ENCODE data around the gene PCDH1.
"Not testable (repeated sequence)": the region's sequence is repeated elsewhere in the genome, so short reads cannot be mapped to it uniquely, and the experiment has no call there.

PCDH1 gene

DNA sequence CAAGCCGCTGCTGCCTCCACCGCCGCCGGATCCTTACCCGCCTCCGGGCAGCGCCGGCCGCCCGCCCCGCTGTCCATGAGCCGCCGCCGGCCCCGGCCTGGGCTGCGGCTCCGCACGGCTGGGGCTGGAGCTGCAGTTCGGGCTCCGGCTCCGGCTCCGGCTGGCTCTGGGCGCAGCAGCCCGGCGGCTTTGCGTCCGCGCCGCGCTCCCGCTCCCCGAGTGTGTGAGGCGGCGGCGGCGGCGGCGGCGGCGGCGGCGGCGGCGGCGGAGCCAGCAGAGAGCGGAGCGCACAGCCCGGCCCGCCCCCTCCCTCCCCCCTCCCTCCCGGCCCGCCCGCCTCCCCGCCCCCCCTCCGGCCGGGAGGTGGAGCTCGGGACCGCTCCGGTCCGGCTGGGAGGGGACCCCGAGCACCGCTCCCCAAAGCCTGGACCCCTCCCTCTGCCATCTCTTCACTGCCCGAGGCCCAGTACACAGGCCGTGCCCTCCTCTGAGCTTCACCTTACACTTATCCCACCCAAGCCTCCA is at the start of gene PCDH1:
PCDH1 (minus strand) TSS at position 225 of the 525 bp plus-strand sequence; CDS start at position 77, 148 bp downstream.
- no peak for DNase-seq (ENCODE audit: low read depth)

DNA sequence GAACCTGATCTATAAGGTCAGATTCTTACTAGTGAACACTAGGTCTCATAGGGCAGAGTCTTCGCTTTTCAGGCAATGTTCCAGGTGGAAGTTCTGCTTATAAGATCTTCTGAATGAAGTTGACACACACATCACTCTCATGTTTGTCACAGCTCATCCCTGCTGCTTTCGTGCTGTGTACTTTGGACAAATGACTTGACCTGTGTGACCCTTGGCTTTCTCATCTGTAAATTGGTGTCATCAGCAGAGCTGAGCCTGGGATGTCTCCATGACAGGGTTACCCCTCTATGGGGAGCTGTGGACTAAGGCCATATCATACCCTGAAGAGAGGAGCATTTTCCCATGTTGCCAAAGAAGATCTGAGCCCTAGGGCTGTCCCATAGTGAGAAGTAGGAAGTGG is 48.2 kb upstream of the PCDH1 start:
- DNase-seq (ENCODE audit: low read depth), result no peak

DNA sequence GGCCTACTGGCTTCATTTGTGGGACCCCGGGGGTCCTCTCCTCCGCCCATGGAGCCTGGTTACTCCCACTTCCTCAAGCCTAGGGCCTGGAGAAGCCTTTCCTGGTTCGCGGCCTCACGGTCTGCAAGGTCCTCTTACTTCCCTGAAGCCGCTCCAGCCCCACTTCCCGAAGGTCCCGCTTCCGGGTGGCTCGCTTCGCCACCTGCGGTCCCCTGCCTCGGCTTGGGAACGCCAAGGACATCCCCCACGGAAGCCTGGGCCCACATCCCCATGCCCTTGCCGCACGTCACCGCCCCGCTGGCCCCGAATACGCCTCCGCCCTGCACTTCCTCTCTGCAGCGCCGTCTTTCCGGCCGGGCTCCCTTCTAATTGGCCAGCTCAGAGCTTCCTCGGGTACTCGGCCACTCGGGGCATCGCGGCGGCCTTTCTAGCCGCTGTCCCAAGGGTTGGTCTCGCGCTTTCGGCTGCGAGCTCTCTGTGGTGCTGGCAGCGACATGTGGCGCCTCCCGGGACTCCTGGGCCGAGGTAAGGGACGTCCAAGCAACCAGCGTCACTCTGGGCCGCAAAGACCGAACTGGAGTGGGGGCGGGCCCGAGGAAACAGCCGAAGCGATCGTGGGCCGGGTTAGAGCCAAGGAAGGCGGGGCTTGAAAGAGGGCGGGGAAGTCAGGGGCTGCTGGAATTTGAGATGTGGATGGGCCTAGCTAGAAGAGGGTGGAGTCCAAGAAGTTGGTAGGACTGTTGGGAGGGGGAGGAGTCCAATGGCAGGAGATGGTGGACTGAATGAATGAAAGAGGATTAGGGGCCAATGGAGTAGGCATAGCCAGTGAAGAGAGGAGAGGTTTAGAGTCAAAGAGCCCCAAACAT is 45.5 kb upstream of the PCDH1 start, which contains the start of gene DELE1:
DELE1 (plus strand) TSS at position 424 of the 866 bp plus-strand sequence; CDS start at position 495, 71 bp downstream.
- peak; percentile 94 for DNase-seq (ENCODE audit: low read depth)

DNA sequence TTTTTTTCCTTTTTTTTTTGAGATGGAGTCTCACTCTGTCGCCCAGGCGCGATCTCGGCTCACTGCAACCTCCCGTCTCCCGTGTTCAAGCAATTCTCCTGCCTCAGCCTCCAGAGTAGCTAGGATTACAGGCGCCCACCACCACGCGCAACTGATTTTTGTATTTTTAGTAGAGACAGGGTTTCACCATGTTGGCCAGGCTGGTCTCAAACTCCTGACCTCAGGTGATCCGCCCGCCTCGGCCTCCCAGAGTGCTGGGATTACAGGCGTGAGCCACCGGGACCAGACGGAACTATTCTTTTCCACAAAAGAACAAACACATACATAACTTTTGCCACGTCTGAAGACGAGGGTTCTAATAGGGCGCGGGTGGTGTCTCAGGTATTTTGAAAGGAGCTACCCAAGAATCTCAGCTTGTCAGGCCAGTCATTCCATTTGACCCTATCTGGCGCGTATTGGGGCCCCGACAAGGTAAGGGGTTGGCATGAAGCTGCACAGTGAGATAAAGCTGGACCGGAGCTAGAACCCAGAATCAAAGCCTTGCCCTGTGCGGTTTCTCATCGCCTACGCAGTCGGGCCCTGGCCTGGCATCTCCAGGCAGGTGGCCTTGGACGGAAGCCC is 44.7 kb upstream of the PCDH1 start:
- not testable (repeated sequence) for DNase-seq (ENCODE audit: low read depth)

DNA sequence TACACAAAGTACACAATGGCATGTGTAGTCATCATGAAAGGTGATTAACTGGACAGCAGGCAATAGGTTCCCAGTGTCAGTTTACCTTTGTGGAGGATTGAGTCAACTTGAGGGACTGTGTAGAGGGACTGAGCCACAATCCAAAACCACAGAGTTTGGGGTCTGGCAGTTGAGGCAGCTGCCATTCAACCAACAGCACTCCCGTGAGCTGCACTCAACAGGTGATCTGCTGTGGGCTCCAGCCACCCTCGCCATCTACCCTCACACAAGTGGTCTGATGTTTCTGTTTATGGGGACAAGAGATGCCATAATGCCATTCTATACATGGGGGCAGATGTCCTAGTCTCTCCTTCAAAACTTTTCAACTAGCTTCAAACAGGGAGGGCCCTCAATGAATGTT is 42.6 kb upstream of the PCDH1 start:
- no peak for DNase-seq (ENCODE audit: low read depth)

DNA sequence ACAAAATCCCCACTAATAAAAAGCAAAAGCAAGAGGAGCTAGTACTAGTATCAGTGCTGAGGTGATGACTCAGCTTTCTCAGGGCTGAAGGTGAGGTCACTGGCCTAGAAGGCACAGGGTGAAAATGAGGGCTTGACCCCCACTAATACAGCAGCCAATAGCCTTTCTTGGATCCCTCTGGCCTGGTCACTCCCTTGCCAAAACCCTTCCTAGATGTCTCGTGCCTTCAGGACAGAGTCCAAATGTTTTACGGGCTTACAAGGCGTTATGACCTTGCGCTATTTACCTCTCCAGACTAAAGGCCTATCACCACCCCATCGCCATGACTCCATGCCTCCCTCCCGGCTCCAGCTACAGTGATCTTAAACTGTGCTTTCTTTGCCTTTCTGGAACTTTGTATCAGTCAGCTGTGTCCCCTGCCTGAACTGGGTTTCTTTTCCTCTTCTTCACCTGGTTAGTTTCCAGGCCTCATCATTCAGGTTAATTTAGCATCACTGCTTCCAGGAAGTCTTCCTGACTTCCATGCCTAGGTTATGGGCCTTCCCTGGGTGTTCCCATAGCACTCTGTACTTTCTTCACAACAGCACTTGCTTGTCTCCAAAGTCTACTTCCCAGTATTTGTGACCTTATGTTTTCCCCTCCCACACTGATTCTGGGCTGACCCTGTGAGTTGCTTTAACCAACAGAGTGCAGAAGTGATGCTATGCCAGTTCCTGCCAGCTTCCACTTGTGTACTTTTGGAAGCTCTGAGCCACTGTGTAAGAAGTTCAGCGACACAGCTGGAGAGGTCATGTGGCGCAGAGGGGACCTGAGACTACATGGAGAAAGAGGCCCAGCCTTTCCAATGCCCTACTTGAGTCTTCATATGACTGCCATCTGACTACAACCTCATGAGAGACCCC is 41.3 kb upstream of the PCDH1 start:
- DNase-seq (ENCODE audit: low read depth), result no peak

DNA sequence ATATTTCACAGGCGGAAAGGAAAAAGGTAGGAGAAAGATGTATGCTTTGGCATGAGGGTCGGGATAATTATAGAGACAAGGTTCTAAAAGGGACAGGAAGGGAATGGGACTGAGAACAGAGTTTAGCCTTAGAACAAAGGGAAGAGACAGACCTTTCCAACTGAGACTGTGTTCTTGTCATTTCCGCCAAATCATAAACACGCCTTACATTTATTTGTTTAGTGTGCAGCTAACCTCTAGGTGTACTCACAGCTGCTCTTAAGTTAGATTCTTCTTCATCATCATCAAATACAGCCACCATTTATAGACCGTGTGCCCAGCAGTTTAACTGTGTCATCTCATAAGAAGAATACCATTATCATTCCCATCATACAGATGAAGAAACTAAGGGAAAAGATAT is 39.5 kb upstream of the PCDH1 start:
- DNase-seq (ENCODE audit: low read depth), result no peak

DNA sequence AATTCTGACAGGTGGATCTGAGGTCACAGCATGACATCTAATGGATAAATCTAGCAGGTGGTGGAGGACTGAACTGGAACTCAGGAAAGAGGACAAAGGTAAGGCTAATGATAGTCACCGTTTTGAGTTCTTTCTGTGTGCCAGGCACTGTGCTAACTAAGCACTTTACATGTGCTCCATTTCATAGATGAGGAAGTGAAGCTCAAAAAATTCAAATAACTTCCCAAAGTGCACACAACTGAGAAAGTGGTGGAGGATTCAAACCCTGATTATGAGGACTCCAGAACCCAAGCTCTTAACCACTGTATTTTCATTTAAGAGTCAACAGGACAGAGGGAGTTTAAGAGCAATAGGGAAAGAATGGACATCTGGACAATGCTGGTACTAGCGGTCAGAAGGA is 38.3 kb upstream of the PCDH1 start:
- no peak for DNase-seq (ENCODE audit: low read depth)

DNA sequence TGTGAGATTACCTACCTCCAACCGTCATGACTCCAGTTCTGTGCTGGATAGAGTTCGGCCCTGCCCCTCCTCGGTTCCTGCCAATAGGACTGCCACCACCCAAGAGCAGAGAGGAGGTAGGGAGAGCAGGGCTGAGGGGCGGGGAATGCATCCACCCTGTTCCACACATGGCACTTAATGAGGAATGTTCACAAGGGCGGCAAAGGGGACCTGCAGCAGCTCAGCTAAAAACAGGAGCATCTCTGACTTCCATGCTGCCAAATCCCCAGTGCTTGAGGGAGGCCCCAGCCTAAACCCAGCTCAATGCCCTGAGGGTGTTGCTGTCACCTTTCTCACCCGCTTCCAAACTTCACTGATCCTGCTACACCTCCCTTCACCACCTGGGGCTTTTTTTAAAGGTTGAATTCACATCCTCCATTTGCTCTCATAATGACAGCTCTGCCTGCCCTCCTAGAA is 37.7 kb upstream of the PCDH1 start:
- DNase-seq (ENCODE audit: low read depth), result no peak

DNA sequence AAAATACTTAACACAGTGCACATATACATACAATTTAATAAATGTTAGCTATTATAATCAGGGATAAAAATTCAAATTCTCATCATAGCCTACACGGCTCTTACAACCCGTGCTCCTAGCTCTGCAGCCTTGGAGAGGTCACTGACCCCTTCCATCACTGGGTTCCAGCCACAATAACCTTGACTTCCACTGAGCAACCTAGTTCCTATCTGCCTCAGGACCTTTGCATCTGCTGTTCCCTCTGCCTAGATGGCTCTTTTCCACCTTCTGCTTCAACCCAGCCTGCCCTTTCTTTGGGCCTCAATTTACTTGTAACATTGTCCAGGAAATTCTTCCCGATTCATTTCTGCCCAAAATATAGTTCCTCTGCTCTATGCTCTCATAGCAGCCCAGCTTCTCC is 36.6 kb upstream of the PCDH1 start:
- no peak for DNase-seq (ENCODE audit: low read depth)

DNA sequence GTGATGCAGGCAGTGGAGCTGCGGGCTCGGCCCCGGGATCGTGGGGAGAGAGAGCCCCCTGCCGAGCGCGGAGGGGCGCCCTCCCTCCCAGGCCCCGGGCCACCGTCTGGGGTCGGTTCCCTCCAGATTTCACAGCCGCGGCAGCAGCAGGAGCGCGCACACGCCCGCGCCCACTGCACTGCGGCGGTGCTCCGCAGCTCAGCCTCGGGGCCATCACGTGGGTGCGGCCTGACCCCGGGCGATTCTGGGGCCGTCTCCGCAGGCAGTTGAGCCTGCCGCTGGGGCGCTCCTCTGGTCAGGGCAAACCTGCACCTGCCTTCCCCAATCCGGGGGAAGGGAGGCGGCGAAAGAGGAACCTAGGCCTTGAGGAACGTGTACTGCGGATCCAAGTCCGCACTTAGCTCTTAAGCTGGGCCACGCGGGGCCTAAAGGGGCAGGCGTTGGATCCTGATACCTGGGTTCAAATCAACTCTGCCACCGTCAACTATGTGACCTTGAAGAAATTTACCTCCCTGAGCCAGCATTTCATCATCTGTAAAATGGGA is 36.1 kb upstream of the PCDH1 start:
- peak; percentile 27 for DNase-seq (ENCODE audit: low read depth)

DNA sequence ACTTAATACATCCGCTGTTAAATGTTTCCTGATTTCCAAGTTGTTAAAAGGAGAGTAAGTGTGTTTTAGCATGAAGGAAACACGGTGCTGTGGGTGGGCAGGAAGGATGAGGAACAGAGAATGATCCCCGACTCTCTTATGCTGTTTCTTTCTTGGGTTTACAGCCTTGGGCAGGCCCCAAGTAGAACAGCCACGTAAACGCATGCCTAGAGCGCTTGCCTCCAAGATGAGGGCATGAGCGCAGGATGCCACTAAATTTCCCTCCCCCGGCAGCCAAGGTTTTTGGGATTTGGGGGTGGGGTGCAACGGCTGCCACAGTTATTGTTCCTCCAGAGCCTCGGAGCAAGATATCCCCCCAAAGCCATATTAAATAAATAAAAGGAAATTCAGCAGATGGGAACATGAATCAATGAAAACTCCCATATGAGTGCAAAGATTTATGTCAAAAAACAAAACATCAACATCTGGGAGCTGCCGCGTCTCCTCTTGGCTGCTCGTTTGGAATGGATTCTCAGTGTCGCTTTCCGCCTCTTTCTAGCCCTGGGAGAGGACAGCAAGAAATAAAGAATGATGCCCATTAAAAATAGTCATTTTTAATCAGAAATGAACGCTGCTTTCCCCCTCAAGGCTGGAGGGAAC is 35.5 kb upstream of the PCDH1 start:
- DNase-seq (ENCODE audit: low read depth), result no peak

DNA sequence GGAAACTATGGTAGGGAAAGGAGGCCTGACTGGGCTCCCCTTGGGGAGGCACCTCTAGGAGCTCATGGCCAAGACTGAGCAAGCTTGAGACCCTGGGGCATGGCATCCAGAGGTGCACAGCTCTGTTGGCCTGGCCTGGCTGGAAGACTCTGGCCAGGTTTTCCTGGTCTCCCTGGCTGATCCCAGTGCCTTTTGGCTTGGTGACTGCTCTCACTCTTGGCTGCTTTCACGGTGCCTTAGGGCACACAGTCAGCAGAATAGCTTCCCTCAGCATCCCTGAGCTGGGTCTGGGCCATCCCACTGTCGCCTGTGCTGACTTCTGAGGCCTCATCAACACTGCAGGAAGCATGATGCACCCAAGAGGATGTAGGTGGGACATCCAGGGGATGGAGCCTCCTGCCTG is 32.1 kb upstream of the PCDH1 start:
- DNase-seq (ENCODE audit: low read depth), result no peak

DNA sequence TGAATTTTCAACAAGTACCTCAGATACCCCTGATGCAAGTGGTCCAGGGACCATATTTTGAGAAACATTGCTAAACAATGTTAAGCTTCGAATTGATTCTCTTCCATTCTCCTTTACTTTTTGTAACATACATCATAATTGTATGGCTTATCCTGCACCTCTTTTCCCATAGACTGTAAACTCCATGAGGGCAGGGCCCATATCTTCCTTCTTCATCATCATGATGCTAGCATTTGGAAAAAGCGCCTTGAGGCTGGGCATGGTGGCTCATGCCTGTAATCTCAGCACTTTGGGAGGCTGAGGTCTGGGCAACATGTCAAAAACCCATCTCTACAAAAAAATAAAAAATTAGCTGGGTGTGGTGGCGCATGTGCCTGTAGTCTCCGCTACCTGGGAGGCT is 31.0 kb upstream of the PCDH1 start:
- DNase-seq (ENCODE audit: low read depth), result no peak

DNA sequence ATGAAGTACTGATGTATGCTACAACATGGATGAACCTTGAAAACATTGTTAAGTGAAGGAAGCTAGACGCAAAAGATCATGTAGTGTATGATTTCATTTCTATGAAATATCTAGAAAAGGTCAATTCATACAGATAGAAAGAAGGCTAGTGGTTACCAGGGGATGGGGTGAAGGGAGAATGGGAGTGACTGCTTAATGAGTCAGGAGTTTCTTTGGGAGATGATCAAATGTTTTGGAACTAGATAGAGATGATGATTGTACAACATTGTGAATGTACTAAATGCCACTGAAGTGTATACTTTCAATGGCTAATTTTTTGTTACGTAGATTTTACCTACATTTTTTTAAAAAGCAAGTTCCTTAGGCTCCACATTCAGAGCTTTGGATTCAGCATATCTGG is 30.6 kb upstream of the PCDH1 start:
- DNase-seq (ENCODE audit: low read depth), result no peak

DNA sequence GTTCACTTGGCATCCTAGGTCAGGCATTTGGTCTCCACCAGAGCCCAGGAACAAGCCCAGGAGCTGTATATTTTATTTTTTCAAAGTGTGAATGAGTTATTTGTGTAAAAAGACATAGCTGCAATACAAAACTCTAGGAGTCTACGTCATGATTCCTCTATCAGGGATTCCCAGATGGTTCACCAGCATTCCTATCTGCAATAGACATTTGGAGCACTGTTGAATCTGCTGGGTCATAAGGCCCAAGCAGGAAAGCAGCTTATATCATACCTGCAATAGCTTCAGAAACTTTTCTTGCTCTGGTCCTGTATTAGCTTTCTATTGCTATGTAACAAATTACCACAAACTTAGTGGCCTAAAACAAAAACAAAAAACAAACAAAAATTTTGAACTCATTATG is 28.8 kb upstream of the PCDH1 start:
- DNase-seq (ENCODE audit: low read depth), result no peak

DNA sequence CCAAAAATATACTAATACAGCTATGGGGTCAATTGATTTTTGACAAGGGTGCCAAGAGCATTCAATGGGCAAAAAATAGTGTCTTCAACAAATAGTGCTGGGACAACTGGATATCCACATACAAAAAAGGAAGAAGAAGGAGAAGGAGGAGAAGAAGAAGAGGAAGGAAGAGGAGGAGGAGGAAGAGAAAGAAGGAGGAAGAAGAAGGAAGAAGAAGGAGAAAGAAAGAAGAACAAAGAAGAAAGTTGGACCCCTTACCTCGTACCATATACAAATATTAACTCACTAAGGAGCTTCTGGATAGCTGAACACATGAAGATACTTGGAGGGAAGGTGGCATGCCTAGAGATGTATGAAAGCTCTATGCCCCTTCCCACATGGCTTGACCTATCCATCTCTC is 28.3 kb upstream of the PCDH1 start:
- DNase-seq (ENCODE audit: low read depth), result no peak

DNA sequence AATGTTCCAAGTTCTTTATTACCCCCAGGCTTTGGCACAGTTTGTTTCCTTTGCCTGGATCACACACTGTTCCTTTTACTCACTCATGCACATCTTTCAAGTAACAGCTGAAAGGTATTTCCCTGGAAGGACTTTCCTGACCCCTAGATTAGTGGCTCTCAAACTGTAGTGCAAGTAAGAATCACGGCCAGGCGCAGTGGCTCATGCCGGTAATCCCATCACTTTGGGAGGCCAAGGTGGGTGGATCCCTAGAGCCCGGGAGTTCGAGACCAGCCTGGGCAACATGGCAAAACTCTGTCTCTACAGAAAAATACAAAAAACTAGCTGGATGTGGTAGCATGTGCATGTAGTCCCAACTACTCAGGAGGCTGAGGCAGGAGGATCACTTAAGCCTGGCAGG is 26.3 kb upstream of the PCDH1 start:
- no peak for DNase-seq (ENCODE audit: low read depth)

DNA sequence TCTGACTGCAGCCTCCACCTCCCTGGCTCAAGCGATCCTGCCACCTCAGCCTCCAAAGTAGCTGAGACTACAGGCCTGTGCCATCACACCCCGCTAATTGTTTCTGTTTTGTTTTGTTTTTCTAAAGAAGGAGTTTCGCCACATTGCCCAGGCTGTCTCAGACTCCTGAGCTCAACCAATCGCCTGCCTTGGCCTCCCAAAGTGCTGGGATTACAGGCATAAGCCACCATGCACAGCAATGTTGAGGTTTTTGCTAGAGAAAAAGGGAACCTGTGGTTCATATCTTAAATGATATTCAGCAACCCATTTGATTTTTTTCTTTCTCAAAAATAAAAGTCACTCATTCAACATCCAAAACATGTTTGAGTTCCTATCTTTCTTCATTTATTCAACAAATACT is 25.1 kb upstream of the PCDH1 start:
- DNase-seq (ENCODE audit: low read depth), result no peak

DNA sequence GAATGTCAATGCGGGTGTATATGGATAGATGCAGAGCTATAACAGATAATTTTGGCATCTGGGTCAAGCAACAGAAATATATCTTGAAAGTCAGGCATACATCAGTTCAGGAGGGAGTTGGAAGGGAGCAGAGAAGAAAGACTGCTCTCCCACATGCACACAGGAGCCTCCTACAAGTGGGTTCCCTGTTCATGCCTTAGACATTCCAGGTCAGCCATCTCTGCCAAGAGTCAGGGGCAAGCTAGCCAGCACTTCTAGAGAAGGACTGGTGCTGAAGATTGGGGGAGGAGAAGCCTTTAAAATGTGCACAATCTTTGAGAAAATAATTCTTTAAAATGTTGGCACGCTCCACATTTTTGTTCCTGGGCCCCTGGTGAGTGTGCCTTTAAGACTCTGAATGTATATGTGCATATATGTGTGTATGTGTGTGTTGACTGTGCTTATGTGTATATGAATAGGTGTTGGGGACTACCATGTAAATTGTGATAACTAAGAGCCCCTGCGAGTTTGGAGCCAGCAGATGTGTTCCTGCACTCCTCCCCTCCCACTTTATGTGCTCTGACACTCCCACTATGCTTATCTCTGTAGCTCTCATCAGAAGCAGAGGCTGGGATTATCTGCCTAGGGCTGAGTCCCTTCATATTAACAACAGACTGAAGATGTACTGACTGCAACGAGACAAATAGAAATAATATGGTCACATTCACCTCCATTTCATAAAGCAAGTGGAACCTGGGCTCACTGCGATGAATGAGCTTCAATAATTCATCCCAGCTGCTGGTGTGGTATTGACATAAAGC is 24.0 kb upstream of the PCDH1 start:
- no peak for DNase-seq (ENCODE audit: low read depth)
